B cell (primary cell): ENCODE measurements around the gene WARS2. TPM values are rescaled to one million over a fixed set of nuclear protein-coding genes. Genes with fewer than 3 reads are reported as not detected.

Experiments
- ATAC-seq: fragments of 200-7000 bp; cut with Tn5 transposase; one replicate; pipeline ENCODE4 v1.10.0; 2021; ENCODE audit warnings: low read depth, mild to moderate bottlenecking, moderate number of reproducible peaks, moderate library complexity
- CTCF ChIA-PET: fragments of 350-600 bp; sonication (Branson Sonifier 250); formaldehyde crosslinking; loops from one replicate; lab custom pipeline; 2021; ENCODE audit warnings: antibody characterized with exemption, inconsistent platforms; lab: Charles Lee
- POLR2A ChIA-PET: fragments of 350-600 bp; sonication (Branson Sonifier 250); formaldehyde crosslinking; loops from one replicate; lab custom pipeline; 2021; ENCODE audit warnings: antibody characterized with exemption; lab: Charles Lee
- DNase-seq: peaks from one replicate; pipeline ENCODE4 v3.0.0; 2013
- H2AFZ ChIP-seq: 2 replicates; pipeline ENCODE4 v1.6.1; 2012; ENCODE audit warnings: mild to moderate bottlenecking, low read depth, low read length; ENCODE audit not compliant: insufficient read depth, poor library complexity, severe bottlenecking
- H3K27ac ChIP-seq, 2 donors: 1 replicate in 1 of 2; 2 replicates in 1 of 2; pipeline ENCODE4 v1.5.1; 2012 to 2013; ENCODE audit warnings: low read length in 2 of 2, mild to moderate bottlenecking in 2 of 2, moderate library complexity in 1 of 2
- H3K27me3 ChIP-seq, 4 experiments: fragments of 200-600 bp in 1 of 4; sonication (generic) in 1 of 4; replicated peaks in 1 of 4; 1 replicate in 2 of 4; 2 replicates in 2 of 4; pipeline versions ENCODE4 v1.6.1 to v1.7.0; 2013 to 2016; ENCODE audit warnings: low read length in 3 of 4, mild to moderate bottlenecking in 2 of 4, mixed read lengths in 1 of 4, moderate library complexity in 1 of 4; ENCODE audit not compliant: insufficient read depth in 4 of 4, control insufficient read depth in 3 of 4; ENCODE audit errors: control extremely low read depth in 1 of 4
- H3K36me3 ChIP-seq, 2 experiments: replicated peaks in 1 of 2; 1 replicate in 1 of 2; 2 replicates in 1 of 2; pipeline versions ENCODE4 v1.6.1 to v1.7.1; 2013; ENCODE audit warnings: low read length in 1 of 2; ENCODE audit not compliant: insufficient read depth in 2 of 2, control insufficient read depth in 1 of 2; ENCODE audit errors: control extremely low read depth in 1 of 2, extremely low read depth in 1 of 2
- H3K4me1 ChIP-seq, 2 donors: fragments of 200-600 bp in 1 of 2; sonication (generic) in 1 of 2; 1 replicate in 1 of 2; 2 replicates in 1 of 2; pipeline versions ENCODE4 v1.5.1 to v1.6.1; 2013 to 2017; ENCODE audit warnings: low read length in 2 of 2; ENCODE audit not compliant: control insufficient read depth in 2 of 2, insufficient read depth in 2 of 2
- H3K4me2 ChIP-seq: replicated peaks from 2 replicates; pipeline ENCODE3; 2012; ENCODE audit warnings: mild to moderate bottlenecking, low read depth, low read length; ENCODE audit not compliant: poor library complexity, severe bottlenecking
- H3K4me3 ChIP-seq, 5 experiments: fragments of 200-600 bp in 1 of 5; sonication (generic) in 1 of 5; 1 replicate in 3 of 5; 2 replicates in 2 of 5; pipeline versions ENCODE4 v1.5.1 to v1.7.0; 2011 to 2016; ENCODE audit warnings: low read length in 4 of 5, mild to moderate bottlenecking in 4 of 5, low read depth in 2 of 5, control low read depth in 1 of 5, moderate library complexity in 1 of 5; ENCODE audit not compliant: insufficient read depth in 1 of 5; ENCODE audit errors: control extremely low read depth in 1 of 5, extremely low read depth in 1 of 5
- H3K79me2 ChIP-seq: fragments of 200-600 bp; sonication (generic); one replicate; pipeline ENCODE4 v1.6.0; 2016; ENCODE audit warnings: low read length; ENCODE audit not compliant: control insufficient read depth, insufficient read depth
- H3K9ac ChIP-seq: fragments of 200-600 bp; sonication (generic); 2 replicates; pipeline ENCODE4 v1.6.1; 2017; ENCODE audit warnings: mild to moderate bottlenecking, low read length, moderate library complexity
- H3K9me3 ChIP-seq, 3 donors: one replicate each; pipeline versions ENCODE4 v1.6.1 to v1.7.1; 2013; ENCODE audit warnings: low read length in 2 of 3; ENCODE audit not compliant: control insufficient read depth in 2 of 3, insufficient read depth in 1 of 3; ENCODE audit errors: control extremely low read depth in 1 of 3
- H4K20me1 ChIP-seq: 2 replicates; pipeline ENCODE4 v1.6.0; 2012; ENCODE audit warnings: mild to moderate bottlenecking, low read length; ENCODE audit not compliant: insufficient read depth, control insufficient read depth, poor library complexity, severe bottlenecking
- H3K27ac Mint-ChIP-seq: one replicate; pipeline ENCODE4 v1.8.0; 2021; ENCODE audit warnings: mixed read lengths
- H3K27me3 Mint-ChIP-seq: one replicate; pipeline ENCODE4 v1.8.0; 2021; ENCODE audit warnings: mixed read lengths
- H3K4me1 Mint-ChIP-seq: one replicate; pipeline ENCODE4 v1.8.0; 2021; ENCODE audit warnings: mixed read lengths
- H3K4me3 Mint-ChIP-seq: one replicate; pipeline ENCODE4 v1.8.0; 2021; ENCODE audit warnings: mixed read lengths
- H3K9me3 Mint-ChIP-seq: one replicate; pipeline ENCODE4 v1.8.0; 2022; ENCODE audit warnings: mixed read lengths; ENCODE audit not compliant: insufficient read depth
- EZH2 ChIP-seq: IDR thresholded peaks from 2 replicates; pipeline ENCODE4 v1.6.1; 2012; ENCODE audit warnings: borderline replicate concordance, low read depth, mild to moderate bottlenecking, moderate library complexity, low read length; ENCODE audit not compliant: insufficient read depth, poor library complexity, severe bottlenecking
- WGBS: methylation state at CpG from one replicate; pipeline ENCODE4 v1.1.5; 2013; ENCODE audit warnings: missing lambda C conversion rate; ENCODE audit not compliant: insufficient coverage; 5-methylcytosine and 5-hydroxymethylcytosine counted together
- intact Hi-C: fragments of 100-400 bp; cut with micrococcal nuclease; formaldehyde crosslinking; loops from one replicate; pipeline ENCODE4 v1.10.0; 2022
- polyA plus RNA-seq: library from polyadenylated mRNA; depleted of rRNA; stranded (reverse); fragments of >200 nt; gene quantifications from 2 replicates; pipeline ENCODE4 v1.2.3, GENCODE V29; 2012
- total RNA-seq, 2 donors: library from RNA; stranded (reverse); fragments of 120-200 nt in 1 of 2; gene quantifications; 1 replicate in 1 of 2; 2 replicates in 1 of 2; pipeline versions ENCODE4 v1.2.3 to v1.2.4, GENCODE V29; 2013 to 2022
- TF ChIP-seq, protein P1 (sequence below): fragments of 200-600 bp; IDR thresholded peaks from one replicate; pipeline ENCODE4 v1.8.0; 2022; ENCODE audit warnings: antibody characterized with exemption, mild to moderate bottlenecking

The WARS2 gene
- total and polyA plus RNA-seq, 2 donors (not counting 1 experiment from before 2014, with no cell fraction given): 4.2 to 14.3 TPM

DNA sequence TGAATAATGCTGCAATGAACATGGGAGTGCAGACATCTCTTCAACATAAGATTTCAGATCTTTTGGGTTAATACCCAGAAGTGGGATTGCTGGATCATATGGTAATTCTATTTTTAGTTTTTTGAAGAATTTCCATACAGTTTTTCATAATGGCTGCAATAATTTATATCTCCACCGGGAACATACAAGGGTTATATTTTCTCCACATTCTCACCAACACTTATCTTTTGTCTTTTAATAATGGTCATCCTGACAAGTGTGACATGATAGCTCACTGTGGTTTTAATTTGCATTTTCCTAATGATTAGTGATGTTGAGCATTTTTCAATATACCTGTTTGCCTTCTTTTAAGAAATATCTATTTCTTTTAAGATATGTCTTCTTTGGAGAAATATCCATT lies 44.5 kb upstream of the WARS2 start:
- Histone ChIP-seq H3K4me1 (no peaks in the 10 kb centered on the region), H3K27ac (no peak overlapping the region), H4K20me1 (no peaks in the 10 kb centered on the region), H3K27me3 (no peaks in the 10 kb centered on the region), H3K79me2 (no peaks in the 10 kb centered on the region), H3K4me2 (no peak overlapping the region), H3K36me3 (peaks cover 0 to 4% of the 10 kb centered on the region in 2 experiments), H2AFZ (no peak overlapping the region), H3K4me3 (no peak overlapping the region), H3K9ac (no peak overlapping the region), H3K9me3 (peaks cover 0 to 5% (median 1%) of the 10 kb centered on the region in 3 donors)
- H3K4me1 Mint-ChIP-seq: no peaks in the 10 kb centered on the region
- ChIA-PET CTCF (interaction anchor here (0.7 kb wide), 1 partner anchor 1103 kb away, joined by 3 read pairs; no protein-coding TSS in a partner anchor), POLR2A (no interaction called here)
- DNase-seq (no peak), ATAC-seq (no peak)
- no peaks in the 10 kb centered on the region for H3K27me3 Mint-ChIP-seq
- H3K27ac Mint-ChIP-seq: no peak overlapping the region
- no peak overlapping the region for H3K4me3 Mint-ChIP-seq
- H3K9me3 Mint-ChIP-seq: peaks cover 4% of the 10 kb centered on the region
- TF ChIP-seq EZH2: no peak
- TF ChIP-seq, protein P1, sequence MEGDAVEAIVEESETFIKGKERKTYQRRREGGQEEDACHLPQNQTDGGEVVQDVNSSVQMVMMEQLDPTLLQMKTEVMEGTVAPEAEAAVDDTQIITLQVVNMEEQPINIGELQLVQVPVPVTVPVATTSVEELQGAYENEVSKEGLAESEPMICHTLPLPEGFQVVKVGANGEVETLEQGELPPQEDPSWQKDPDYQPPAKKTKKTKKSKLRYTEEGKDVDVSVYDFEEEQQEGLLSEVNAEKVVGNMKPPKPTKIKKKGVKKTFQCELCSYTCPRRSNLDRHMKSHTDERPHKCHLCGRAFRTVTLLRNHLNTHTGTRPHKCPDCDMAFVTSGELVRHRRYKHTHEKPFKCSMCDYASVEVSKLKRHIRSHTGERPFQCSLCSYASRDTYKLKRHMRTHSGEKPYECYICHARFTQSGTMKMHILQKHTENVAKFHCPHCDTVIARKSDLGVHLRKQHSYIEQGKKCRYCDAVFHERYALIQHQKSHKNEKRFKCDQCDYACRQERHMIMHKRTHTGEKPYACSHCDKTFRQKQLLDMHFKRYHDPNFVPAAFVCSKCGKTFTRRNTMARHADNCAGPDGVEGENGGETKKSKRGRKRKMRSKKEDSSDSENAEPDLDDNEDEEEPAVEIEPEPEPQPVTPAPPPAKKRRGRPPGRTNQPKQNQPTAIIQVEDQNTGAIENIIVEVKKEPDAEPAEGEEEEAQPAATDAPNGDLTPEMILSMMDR: no peak
- intact Hi-C loops: no loop called here
- no CpG with 5 or more reads among the region's 1 CpG for WGBS

DNA sequence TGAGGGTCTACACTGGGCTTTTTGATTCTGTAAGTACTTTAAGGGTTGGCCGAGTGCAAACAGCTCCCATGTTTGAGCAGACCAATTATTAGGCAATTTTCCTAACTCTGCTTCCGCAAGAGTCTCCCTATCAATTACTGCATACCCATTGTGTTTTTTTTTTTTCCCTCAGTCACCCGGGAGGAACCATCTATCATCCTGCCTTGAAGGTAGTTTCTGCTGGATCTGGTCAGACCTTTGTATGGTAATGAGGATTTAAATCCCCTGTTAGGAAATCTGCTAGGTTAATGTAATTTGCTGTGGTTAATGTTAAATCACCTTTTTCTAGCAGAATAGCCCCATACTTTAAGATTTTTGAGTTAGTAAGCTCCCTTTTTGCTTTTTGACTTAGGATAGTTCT lies 40.8 kb upstream of the WARS2 start:
- intact Hi-C loops: no loop called here
- Histone ChIP-seq H3K79me2 (no peaks in the 10 kb centered on the region), H2AFZ (no peak overlapping the region), H4K20me1 (no peaks in the 10 kb centered on the region), H3K27me3 (no peaks in the 10 kb centered on the region), H3K4me3 (no peak overlapping the region), H3K27ac (no peak overlapping the region), H3K4me2 (no peak overlapping the region), H3K9ac (no peak overlapping the region), H3K9me3 (peaks cover 0 to 11% (median 0%) of the 10 kb centered on the region in 3 donors), H3K4me1 (no peaks in the 10 kb centered on the region), H3K36me3 (no peaks in the 10 kb centered on the region)
- no peak for DNase-seq
- H3K9me3 Mint-ChIP-seq: peaks cover 4% of the 10 kb centered on the region
- no peak for ATAC-seq
- no CpG with 5 or more reads among the region's 3 CpGs for WGBS
- no peaks in the 10 kb centered on the region for H3K27me3 Mint-ChIP-seq
- H3K4me3 Mint-ChIP-seq: no peak overlapping the region
- no peak overlapping the region for H3K27ac Mint-ChIP-seq
- ChIA-PET CTCF (no interaction called here), POLR2A (no interaction called here)
- TF ChIP-seq, protein P1: no peak
- TF ChIP-seq EZH2: no peak
- H3K4me1 Mint-ChIP-seq: no peaks in the 10 kb centered on the region
